GM12865 (cell line): ENCODE results near the gene INPP4B.

Source experiments
- DNase-seq: peaks from one replicate; pipeline ENCODE4 v3.0.0; 2010; ENCODE audit warnings: low read depth
- H3K4me3 ChIP-seq: 2 replicates; pipeline ENCODE4 v1.5.1; 2011; ENCODE audit warnings: mild to moderate bottlenecking, low read depth, low read length, control low read depth
- TF ChIP-seq, protein P1 (sequence below): IDR thresholded peaks from 2 replicates; pipeline ENCODE4 v1.5.1; 2011; ENCODE audit warnings: low read length, control low read depth, low read depth, inconsistent platforms; ENCODE audit not compliant: insufficient read depth; ENCODE audit errors: missing control alignments

INPP4B gene

DNA sequence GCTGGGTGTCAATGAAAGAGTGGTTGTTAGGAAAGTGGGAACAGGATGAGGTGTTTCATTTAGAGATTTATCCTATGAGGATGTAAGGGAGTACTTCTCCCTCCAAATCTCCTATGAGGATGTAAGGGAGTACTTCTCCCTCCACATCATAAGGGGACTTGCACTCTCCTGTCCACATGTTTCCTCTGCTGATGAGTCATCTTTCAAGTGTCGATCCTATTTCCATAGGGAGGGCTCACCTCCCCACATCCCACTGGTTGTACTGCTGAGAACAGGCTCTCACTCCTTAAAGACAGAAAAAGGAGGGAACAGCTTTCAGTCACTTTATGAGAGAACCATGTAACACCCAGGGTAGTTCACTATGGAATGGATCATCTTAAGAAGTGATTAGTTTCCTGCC lies 65.0 kb downstream of the INPP4B start:
- no peak overlapping the region for H3K4me3 ChIP-seq
- TF ChIP-seq, protein P1, sequence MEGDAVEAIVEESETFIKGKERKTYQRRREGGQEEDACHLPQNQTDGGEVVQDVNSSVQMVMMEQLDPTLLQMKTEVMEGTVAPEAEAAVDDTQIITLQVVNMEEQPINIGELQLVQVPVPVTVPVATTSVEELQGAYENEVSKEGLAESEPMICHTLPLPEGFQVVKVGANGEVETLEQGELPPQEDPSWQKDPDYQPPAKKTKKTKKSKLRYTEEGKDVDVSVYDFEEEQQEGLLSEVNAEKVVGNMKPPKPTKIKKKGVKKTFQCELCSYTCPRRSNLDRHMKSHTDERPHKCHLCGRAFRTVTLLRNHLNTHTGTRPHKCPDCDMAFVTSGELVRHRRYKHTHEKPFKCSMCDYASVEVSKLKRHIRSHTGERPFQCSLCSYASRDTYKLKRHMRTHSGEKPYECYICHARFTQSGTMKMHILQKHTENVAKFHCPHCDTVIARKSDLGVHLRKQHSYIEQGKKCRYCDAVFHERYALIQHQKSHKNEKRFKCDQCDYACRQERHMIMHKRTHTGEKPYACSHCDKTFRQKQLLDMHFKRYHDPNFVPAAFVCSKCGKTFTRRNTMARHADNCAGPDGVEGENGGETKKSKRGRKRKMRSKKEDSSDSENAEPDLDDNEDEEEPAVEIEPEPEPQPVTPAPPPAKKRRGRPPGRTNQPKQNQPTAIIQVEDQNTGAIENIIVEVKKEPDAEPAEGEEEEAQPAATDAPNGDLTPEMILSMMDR: no peak
- no peak for DNase-seq

DNA sequence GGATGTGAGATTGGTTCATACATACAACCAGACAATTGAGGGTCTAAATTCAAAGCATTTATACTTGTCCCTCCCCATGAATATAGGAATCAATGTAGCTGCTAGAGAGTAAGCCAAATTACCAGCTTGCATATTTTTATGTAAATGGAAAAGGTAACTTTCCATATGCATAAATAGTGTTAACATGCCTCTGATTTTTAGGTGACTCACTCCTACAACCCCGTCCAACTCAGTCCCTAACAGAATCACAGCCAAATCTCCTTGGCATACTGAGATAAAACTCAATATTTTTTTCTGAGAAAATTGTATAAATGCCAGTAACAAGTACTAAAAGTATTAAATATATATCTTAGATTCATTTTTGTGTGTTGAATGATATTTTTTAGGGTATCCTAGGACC lies 67.2 kb downstream of the INPP4B start:
- DNase-seq: no peak
- TF ChIP-seq, protein P1: no peak
- H3K4me3 ChIP-seq: no peak overlapping the region

DNA sequence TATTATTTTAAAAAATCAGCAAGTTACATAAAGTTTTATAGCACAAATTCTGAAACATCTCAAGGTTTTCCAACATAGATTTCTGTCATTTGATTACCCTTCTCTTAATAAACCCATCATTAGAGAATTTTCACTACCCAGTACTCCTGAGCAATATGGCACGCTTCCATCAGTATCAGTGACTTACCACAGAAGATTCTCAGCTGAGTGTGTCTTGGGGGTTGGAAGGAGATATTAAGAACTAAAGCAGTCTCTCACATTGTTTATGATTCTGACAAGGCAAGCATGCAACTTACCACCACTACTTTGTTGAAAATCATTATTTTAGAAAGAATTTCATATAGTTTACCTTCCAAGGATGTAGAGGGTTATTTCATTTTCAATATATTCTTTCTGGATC lies 67.7 kb downstream of the INPP4B start:
- TF ChIP-seq, protein P1: no peak
- no peak for DNase-seq
- H3K4me3 ChIP-seq: no peak overlapping the region

DNA sequence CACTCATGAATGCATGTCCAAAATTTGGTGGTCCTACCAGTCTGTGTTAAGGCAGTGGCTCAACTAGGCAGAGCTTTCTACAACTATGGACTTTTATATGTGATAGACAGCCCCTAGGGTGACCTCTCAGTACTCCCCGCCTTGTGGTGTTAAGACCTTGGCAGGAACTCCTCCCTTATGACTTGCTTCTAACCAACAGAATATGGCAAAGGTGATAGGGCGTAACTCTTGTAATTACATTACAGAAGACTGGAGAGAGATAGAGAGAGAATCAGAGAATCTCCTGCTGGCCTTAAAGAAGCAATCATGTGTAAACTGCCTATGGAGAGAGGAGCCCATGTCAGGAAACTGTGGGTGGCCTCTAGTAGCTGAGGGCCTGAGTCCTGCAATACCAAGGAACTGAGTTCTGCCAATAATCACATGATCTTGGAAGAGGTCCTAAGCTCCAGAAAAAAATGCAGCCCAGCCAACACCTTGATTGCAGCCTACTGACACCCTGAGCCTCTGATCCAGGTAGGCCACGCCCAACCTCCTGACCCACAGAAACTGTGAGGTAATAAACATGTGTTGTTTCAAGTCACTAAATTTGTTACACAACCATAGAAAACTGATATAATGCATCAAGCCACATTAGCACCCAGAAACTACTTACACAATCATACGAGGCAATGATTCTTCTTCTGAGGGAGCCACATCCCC lies 68.9 kb downstream of the INPP4B start:
- DNase-seq: no peak

DNA sequence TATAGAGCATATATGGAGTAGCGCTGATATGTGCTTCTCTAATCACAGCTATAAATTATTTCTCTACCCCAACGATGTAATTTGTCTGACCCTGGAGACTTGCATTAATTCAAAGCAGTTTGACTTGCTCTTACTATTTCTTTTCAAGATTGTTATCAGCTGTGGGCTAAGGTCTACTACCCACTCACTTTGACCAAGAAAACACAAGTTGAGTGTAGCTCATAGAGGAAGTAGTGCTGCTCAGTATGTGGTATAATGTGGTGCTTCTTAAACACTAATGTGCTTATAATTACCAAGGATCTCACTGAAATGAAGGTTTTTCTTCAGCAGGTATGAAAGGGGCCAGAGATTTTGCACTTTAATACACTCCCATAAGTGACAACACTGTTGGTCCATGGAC lies 70.1 kb downstream of the INPP4B start:
- H3K4me3 ChIP-seq: no peak overlapping the region
- TF ChIP-seq, protein P1: no peak
- DNase-seq: no peak

More for the DNA sequence above, 68.9 kb downstream of the INPP4B start:
- no peak overlapping the region for H3K4me3 ChIP-seq
- TF ChIP-seq, protein P1: no peak

DNA sequence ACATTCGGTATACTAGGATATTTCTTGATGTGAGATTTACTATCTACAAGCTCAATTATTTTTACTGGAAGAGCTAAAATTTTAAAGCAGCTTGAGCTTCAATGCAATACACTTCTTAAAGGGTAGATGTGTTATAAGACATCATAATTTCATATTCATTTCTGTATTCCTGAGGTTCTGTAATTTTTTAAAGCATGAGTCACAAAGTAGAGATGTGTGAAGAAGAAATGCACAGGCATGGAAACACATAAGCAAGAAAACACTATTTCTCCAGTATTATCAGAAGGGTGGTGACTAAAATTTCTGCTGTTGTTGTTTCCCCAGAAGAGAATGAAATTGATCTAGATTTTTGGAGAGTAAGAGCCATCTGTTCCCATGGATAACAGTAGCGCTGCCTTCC lies 72.6 kb downstream of the INPP4B start:
- no peak overlapping the region for H3K4me3 ChIP-seq
- DNase-seq: no peak
- TF ChIP-seq, protein P1: no peak

DNA sequence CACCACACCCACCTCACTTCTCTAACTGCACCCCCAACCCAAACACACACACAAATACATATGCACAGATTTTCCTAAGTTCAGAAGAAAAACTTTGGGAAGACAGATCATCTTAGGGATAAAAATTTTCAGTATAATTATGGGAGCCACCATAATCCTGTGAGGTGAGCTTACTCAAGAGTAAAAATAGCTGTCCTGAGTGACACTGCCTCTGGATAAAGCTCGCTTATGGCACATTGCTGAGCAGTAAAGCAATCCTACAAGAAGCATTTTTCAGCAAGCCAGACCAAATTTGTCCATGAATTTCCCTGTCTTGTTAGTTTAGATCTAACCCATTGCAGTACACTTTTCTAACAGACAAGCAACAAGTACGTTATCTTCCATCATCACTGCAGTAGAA lies 83.8 kb downstream of the INPP4B start:
- no peak overlapping the region for H3K4me3 ChIP-seq
- DNase-seq: no peak
- TF ChIP-seq, protein P1: no peak
